Ovary (tissue), 3 donors: ENCODE results near the gene SNRPD3.

Source experiments
- CTCF ChIP-seq, 3 donors: fragments of 450-650 bp in 2 of 3; fragments of 200-600 bp in 1 of 3; IDR thresholded peaks; one replicate each; pipeline versions ENCODE4 v1.5.1 to v1.8.0; 2016 to 2022; ENCODE audit warnings: antibody characterized with exemption in 3 of 3, mild to moderate bottlenecking in 1 of 3
- POLR2A ChIP-seq: fragments of 450-650 bp; IDR thresholded peaks from one replicate; pipeline ENCODE4 v1.6.1; 2017; ENCODE audit warnings: antibody characterized with exemption, mild to moderate bottlenecking, moderate library complexity
- donor health status: DM: no; HTN: no; CAD: no.

GRCh38 chr22:24595863-24596262 is 40.1 kb downstream of the SNRPD3 start:
- no peak for TF ChIP-seq CTCF (IDR thresholded peaks at IDR 0.05)
- no peak for TF ChIP-seq POLR2A
